ENCODE results near the gene WWTR1. TPM values are rescaled to one million over a fixed set of nuclear protein-coding genes. Genes with fewer than 3 reads are reported as not detected.

Gene WWTR1
- total RNA-seq, 1 experiment from 2014 or later, result 25.5 TPM

DNA sequence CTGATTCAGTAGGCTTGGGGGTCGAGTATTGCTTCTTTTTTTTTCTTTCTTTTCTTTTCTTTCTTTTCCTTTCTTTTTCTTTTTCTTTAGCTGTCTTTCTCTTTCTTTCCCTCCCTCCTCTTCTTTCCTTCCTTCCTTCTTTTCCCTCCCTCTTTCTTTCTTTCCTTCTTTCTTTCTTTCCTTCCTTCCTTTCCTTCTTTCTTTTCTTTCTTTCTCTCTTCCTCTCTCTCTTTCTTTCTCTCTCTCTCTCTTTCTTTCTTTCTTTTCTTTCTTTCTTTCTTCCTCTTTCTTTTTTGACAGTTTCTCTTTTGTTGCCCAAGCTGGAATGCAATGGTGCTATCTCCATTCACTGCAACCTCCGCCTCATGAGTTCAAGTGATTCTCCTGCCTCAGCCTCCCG lies 147.3 kb downstream of the WWTR1 start:
- POLR2A ChIA-PET, result no interaction called here
- CTCF ChIA-PET, result interaction anchor here (1.1 to 2.0 kb wide), 2 partner anchors 261 to 298 kb away, joined by 4 read pairs; no protein-coding TSS in a partner anchor
- Mint-ChIP-seq H3K36me3 (no peaks in the 10 kb centered on the region), H3K27me3 (ENCODE audit: low read depth) (no peaks in the 10 kb centered on the region), H3K4me1 (no peaks in the 10 kb centered on the region; the same call in 1 of the 2 replicates), H3K27ac (no peak overlapping the region), H3K4me3 (no peak overlapping the region), H3K9me3 (no peaks in the 10 kb centered on the region)
- no peak for DNase-seq (ENCODE audit: low spot score)
- no peak for ATAC-seq
- TF ChIP-seq HMGA2 (CRISPR knock-in tag; IDR thresholded peaks at IDR 0.05), result no peak
- no peak for TF ChIP-seq NR3C1 (CRISPR knock-in tag; conservative IDR thresholded peaks at IDR 0.05; ENCODE audit: low read depth)
- no peak for TF ChIP-seq ZNF423 (CRISPR knock-in tag; IDR thresholded peaks at IDR 0.05)
- no peak for TF ChIP-seq CREB1 (CRISPR knock-in tag; IDR thresholded peaks at IDR 0.05)
- no peak for TF ChIP-seq GTF2I (CRISPR knock-in tag; conservative IDR thresholded peaks at IDR 0.05)
- TF ChIP-seq, protein P1, sequence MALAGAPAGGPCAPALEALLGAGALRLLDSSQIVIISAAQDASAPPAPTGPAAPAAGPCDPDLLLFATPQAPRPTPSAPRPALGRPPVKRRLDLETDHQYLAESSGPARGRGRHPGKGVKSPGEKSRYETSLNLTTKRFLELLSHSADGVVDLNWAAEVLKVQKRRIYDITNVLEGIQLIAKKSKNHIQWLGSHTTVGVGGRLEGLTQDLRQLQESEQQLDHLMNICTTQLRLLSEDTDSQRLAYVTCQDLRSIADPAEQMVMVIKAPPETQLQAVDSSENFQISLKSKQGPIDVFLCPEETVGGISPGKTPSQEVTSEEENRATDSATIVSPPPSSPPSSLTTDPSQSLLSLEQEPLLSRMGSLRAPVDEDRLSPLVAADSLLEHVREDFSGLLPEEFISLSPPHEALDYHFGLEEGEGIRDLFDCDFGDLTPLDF (CRISPR knock-in tag; IDR thresholded peaks at IDR 0.05), result no peak
- no peak for TF ChIP-seq ZNF396 (CRISPR knock-in tag; IDR thresholded peaks at IDR 0.05; ENCODE audit: borderline replicate concordance)
- TF ChIP-seq NFYB (CRISPR knock-in tag; conservative IDR thresholded peaks at IDR 0.05; ENCODE audit: low read depth), result no peak
- TF ChIP-seq NFATC4 (CRISPR knock-in tag; IDR thresholded peaks at IDR 0.05), result no peak
- no peak for TF ChIP-seq CREM (CRISPR knock-in tag; IDR thresholded peaks at IDR 0.05)
- no peak for TF ChIP-seq PRRX2 (CRISPR knock-in tag; IDR thresholded peaks at IDR 0.05)
- no peak for TF ChIP-seq ZNF219 (CRISPR knock-in tag; IDR thresholded peaks at IDR 0.05; ENCODE audit: borderline replicate concordance)
- no peak for TF ChIP-seq TEAD1 (CRISPR knock-in tag; IDR thresholded peaks at IDR 0.05)
- TF ChIP-seq, protein P2, sequence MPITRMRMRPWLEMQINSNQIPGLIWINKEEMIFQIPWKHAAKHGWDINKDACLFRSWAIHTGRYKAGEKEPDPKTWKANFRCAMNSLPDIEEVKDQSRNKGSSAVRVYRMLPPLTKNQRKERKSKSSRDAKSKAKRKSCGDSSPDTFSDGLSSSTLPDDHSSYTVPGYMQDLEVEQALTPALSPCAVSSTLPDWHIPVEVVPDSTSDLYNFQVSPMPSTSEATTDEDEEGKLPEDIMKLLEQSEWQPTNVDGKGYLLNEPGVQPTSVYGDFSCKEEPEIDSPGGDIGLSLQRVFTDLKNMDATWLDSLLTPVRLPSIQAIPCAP (CRISPR knock-in tag; IDR thresholded peaks at IDR 0.05), result no peak

GRCh38 chr3:149509526-149509925 lies 148.3 kb downstream of the WWTR1 start:
- CTCF ChIA-PET, result interaction anchor here (0.7 to 1.5 kb wide), 6 partner anchors 15 to 299 kb away, joined by 3 to 5 read pairs (median 4); no protein-coding TSS in a partner anchor
- H3K4me3 Mint-ChIP-seq, result no peak overlapping the region

More at GRCh38 chr3:149509526-149509925, 148.3 kb downstream of the WWTR1 start:
- Mint-ChIP-seq H3K9me3 (no peaks in the 10 kb centered on the region), H3K27me3 (ENCODE audit: low read depth) (no peaks in the 10 kb centered on the region), H3K27ac (no peak overlapping the region), H3K4me1 (no peaks in the 10 kb centered on the region; the same call in 1 of the 2 replicates), H3K36me3 (no peaks in the 10 kb centered on the region)
- POLR2A ChIA-PET, result no interaction called here
- ATAC-seq (no peak), DNase-seq (ENCODE audit: low spot score) (no peak)
- TF ChIP-seq GTF2I (CRISPR knock-in tag; conservative IDR thresholded peaks at IDR 0.05), result no peak
- no peak for TF ChIP-seq IRF2 (CRISPR knock-in tag; IDR thresholded peaks at IDR 0.05; ENCODE audit: borderline replicate concordance, low read depth)
- TF ChIP-seq ETV6 (CRISPR knock-in tag; IDR thresholded peaks at IDR 0.05), result no peak
- TF ChIP-seq ESRRA (CRISPR knock-in tag; IDR thresholded peaks at IDR 0.05; ENCODE audit: borderline replicate concordance), result no peak
- no peak for TF ChIP-seq CDX4 (CRISPR knock-in tag; IDR thresholded peaks at IDR 0.05; ENCODE audit: borderline replicate concordance)
- no peak for TF ChIP-seq ATF2 (CRISPR knock-in tag; IDR thresholded peaks at IDR 0.05; ENCODE audit: borderline replicate concordance, low read depth)
- TF ChIP-seq, protein P3, sequence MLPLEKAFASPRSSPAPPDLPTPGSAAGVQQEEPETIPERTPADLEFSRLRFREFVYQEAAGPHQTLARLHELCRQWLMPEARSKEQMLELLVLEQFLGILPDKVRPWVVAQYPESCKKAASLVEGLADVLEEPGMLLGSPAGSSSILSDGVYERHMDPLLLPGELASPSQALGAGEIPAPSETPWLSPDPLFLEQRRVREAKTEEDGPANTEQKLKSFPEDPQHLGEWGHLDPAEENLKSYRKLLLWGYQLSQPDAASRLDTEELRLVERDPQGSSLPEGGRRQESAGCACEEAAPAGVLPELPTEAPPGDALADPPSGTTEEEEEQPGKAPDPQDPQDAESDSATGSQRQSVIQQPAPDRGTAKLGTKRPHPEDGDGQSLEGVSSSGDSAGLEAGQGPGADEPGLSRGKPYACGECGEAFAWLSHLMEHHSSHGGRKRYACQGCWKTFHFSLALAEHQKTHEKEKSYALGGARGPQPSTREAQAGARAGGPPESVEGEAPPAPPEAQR (CRISPR knock-in tag; IDR thresholded peaks at IDR 0.05), result no peak

All from WTC11 (cell line).